GM10266 (cell line): ENCODE results near the gene SEMA6A.

Experiments used
- DNase-seq: peaks from one replicate; pipeline ENCODE4 v3.0.0; 2012; ENCODE audit errors: extremely low spot score
- CTCF ChIP-seq: IDR thresholded peaks from 2 replicates; pipeline ENCODE4 v1.5.1; 2012; ENCODE audit warnings: mild to moderate bottlenecking, low read depth; ENCODE audit not compliant: control insufficient read depth, insufficient read depth; ENCODE audit errors: missing control alignments

The SEMA6A gene

GRCh38 chr5:116612431-116612830, 37.8 kb upstream of the SEMA6A start:
- DNase-seq: no peak
- no peak for TF ChIP-seq CTCF

GRCh38 chr5:116605310-116606070, 30.9 kb upstream of the SEMA6A start:
- DNase-seq: no peak
- no peak for TF ChIP-seq CTCF

- DNase-seq: no peak
- TF ChIP-seq CTCF: no peak
These were observed 30.2 kb upstream of the SEMA6A start for GRCh38 chr5:116604805-116605204.

- DNase-seq: no peak
These were observed 26.3 kb upstream of the SEMA6A start for GRCh38 chr5:116600876-116601275.

GRCh38 chr5:116598911-116599310, 24.3 kb upstream of the SEMA6A start:
- no peak for DNase-seq
- no peak for TF ChIP-seq CTCF

More at GRCh38 chr5:116600876-116601275, 26.3 kb upstream of the SEMA6A start:
- TF ChIP-seq CTCF: no peak

GRCh38 chr5:116595498-116595897, 20.9 kb upstream of the SEMA6A start:
- DNase-seq: no peak
- no peak for TF ChIP-seq CTCF

- TF ChIP-seq CTCF: no peak
- DNase-seq: no peak
These were observed 18.7 kb upstream of the SEMA6A start for GRCh38 chr5:116593340-116593739.
